ENCODE results near the gene PTPN4.

PTPN4 gene

GRCh38 chr2:119856469-119856901 lies 96.8 kb downstream of the PTPN4 start:
- no peak for DNase-seq (ENCODE audit: low spot score)

GRCh38 chr2:119857742-119858141 lies 98.0 kb downstream of the PTPN4 start:
- no peak for DNase-seq (ENCODE audit: low spot score)

- no peak for DNase-seq (ENCODE audit: low spot score)
Measured at GRCh38 chr2:119859528-119859927, 99.8 kb downstream of the PTPN4 start.

GRCh38 chr2:119860924-119861323 lies 101.2 kb downstream of the PTPN4 start:
- no peak for DNase-seq (ENCODE audit: low spot score)

GRCh38 chr2:119862127-119862889 lies 102.6 kb downstream of the PTPN4 start:
- DNase-seq (ENCODE audit: low spot score): no peak

- DNase-seq (ENCODE audit: low spot score): peak; percentile 43
Measured at GRCh38 chr2:119864318-119864717, 104.6 kb downstream of the PTPN4 start.

- DNase-seq (ENCODE audit: low spot score): no peak
Measured at GRCh38 chr2:119871725-119872124, 112.0 kb downstream of the PTPN4 start.

GRCh38 chr2:119873350-119874315 lies 113.9 kb downstream of the PTPN4 start:
- no peak for DNase-seq (ENCODE audit: low spot score)

GRCh38 chr2:119879502-119879901 lies 119.8 kb downstream of the PTPN4 start:
- no peak for DNase-seq (ENCODE audit: low spot score)

GRCh38 chr2:119888680-119889079 lies 129.0 kb downstream of the PTPN4 start:
- no peak for DNase-seq (ENCODE audit: low spot score)

- no peak for DNase-seq (ENCODE audit: low spot score)
Measured at GRCh38 chr2:119897736-119898395, 138.1 kb downstream of the PTPN4 start.

GRCh38 chr2:119901013-119901412 lies 141.3 kb downstream of the PTPN4 start:
- no peak for DNase-seq (ENCODE audit: low spot score)

GRCh38 chr2:119910566-119910965 lies 150.8 kb downstream of the PTPN4 start:
- no peak for DNase-seq (ENCODE audit: low spot score)

- DNase-seq (ENCODE audit: low spot score): no peak
Measured at GRCh38 chr2:119914266-119914665, 154.5 kb downstream of the PTPN4 start.

GRCh38 chr2:119921825-119922224 lies 162.1 kb downstream of the PTPN4 start:
- no peak for DNase-seq (ENCODE audit: low spot score)

- DNase-seq (ENCODE audit: low spot score): no peak
Measured at GRCh38 chr2:119922699-119923098, 163.0 kb downstream of the PTPN4 start.

GRCh38 chr2:119929537-119929936 lies 169.8 kb downstream of the PTPN4 start:
- DNase-seq (ENCODE audit: low spot score): no peak

GRCh38 chr2:119932809-119933208 lies 173.1 kb downstream of the PTPN4 start:
- no peak for DNase-seq (ENCODE audit: low spot score)

- no peak for DNase-seq (ENCODE audit: low spot score)
Measured at GRCh38 chr2:119934319-119934718, 174.6 kb downstream of the PTPN4 start.

- DNase-seq (ENCODE audit: low spot score): no peak
Measured at GRCh38 chr2:119937680-119938079, 178.0 kb downstream of the PTPN4 start.

GRCh38 chr2:119939915-119940314 lies 180.2 kb downstream of the PTPN4 start:
- DNase-seq (ENCODE audit: low spot score): no peak

- DNase-seq (ENCODE audit: low spot score): no peak
Measured at GRCh38 chr2:119940856-119941255, 181.1 kb downstream of the PTPN4 start.
